M059J (cell line): ENCODE data around the gene WSB1. TPM values are rescaled to one million over a fixed set of nuclear protein-coding genes. Genes with fewer than 3 reads are reported as not detected.
"Not testable (repeated sequence)": the region's sequence is repeated elsewhere in the genome, so short reads cannot be mapped to it uniquely, and the experiment has no call there.

Experiments
- DNase-seq: peaks from one replicate; pipeline ENCODE4 v3.0.0-alpha.2; 2012; ENCODE audit warnings: low read depth
- total RNA-seq: library from RNA; depleted of rRNA; stranded (reverse); fragments of >200 nt; shearing (Covaris generic); gene quantifications from 2 replicates; pipeline ENCODE4 v1.2.3, GENCODE V29; 2014; rRNA removed

The WSB1 gene, protein sequence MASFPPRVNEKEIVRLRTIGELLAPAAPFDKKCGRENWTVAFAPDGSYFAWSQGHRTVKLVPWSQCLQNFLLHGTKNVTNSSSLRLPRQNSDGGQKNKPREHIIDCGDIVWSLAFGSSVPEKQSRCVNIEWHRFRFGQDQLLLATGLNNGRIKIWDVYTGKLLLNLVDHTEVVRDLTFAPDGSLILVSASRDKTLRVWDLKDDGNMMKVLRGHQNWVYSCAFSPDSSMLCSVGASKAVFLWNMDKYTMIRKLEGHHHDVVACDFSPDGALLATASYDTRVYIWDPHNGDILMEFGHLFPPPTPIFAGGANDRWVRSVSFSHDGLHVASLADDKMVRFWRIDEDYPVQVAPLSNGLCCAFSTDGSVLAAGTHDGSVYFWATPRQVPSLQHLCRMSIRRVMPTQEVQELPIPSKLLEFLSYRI
- 30.3 and 39.4 TPM in 2 replicates for total RNA-seq

DNA sequence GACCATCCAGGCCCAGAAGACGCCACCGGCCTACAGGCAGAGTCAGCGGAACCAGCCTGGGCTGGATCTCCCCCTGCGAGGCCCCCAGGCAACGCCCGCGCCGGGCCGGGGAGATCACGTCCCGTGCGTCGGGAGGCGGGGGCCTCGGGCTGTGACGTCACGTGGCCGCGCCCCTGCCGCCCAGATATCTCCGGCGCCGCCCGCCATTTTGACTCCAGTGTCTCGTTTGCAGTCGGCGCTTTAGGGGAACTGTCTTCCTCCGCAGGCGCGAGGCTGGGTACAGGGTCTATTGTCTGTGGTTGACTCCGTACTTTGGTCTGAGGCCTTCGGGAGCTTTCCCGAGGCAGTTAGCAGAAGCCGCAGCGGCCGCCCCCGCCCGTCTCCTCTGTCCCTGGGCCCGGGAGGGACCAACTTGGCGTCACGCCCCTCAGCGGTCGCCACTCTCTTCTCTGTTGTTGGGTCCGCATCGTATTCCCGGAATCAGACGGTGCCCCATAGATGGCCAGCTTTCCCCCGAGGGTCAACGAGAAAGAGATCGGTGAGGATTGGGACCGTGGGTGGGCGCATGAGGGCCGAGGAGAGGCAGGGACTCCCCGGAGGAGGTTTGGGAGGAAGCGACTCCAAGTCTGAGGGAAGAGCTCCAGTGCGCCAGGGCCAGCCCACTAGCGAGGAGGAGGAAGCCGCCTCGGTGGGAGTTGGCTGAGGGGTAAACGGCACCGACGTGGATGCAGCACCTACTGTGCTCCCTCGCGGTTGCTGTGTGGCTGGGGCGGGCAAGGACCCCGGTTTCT lies at the start of gene WSB1:
Gene WSB1 (plus strand): TSS at position 217 of the 791 bp plus-strand sequence. CDS start 282 bp downstream, at position 499.
- peak; percentile 86 for DNase-seq

DNA sequence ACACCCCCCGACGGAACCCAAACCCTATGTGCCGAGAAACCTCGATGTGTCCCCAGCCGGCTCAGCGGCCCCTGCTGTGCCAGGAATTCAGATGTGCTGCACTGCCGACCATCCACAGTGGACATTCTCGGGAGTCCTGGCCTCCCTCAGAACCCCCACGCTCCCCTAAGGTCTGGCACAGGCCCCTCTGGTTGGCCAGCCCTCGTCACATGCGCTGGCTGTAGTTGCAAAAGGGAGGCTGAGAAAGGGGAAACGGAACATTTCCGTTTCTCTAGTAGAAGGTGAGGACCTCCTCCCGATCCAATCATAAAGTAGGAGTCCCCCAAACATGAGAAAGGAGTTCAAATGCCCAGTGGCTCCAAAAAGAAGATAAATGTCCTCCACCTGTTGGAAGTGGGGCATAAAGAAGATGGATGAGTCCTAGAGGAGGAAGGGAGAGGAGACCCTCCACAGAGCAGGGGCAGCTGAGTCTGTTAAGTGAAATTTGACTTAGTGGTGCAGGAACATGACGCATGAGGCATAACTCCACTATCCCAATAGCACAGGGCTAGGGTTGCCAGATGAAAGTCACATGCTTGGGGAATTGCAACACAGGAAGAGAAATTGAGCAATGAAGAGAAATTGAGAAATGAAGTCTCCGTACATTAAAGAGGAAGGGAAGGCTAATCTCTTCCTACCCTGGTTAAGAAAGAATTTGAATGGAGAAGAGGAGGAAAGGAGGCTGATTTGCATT lies 49.3 kb upstream of the WSB1 start:
- DNase-seq: peak; percentile 65

DNA sequence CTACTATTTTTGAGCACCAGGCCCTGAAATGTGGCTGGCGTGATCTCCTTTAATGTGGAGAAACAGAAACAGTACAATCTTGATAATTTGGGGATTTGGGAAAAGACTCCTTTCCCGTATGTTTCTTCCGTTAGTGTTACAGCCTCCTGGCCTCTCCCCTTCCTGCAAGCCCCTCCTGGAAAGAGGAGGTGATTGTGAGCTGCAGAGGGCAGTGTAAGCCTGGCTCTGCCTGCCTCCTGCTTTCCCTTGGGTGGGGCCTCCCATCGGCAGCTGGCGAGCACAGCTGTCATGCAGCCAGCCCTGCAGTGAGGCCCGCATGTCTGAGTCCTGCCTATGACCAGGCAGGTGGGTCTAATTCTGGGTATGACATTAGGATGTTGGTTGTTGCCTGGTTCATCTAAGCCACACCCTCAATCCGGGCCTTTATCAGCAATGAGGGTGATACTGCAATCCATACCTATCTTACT lies 48.7 kb upstream of the WSB1 start:
- DNase-seq: peak; percentile 70

DNA sequence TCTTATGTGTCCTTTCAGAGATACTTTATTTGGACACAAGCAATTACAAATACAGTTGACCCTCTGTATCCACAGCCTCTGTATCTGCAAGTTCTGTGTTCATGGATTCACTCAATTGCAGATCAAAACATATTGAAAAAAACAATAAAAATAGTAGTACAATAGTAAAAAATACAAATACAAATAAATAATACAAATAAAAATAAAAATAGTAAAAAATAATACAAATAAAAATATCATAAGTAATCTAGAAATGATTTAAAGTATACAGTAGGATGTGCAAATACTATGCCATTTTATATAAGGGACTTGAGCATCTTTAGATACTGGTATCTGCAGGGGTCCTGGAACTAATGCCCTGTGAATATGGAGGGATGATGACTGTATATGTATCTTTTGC lies 47.4 kb upstream of the WSB1 start:
- DNase-seq: no peak

DNA sequence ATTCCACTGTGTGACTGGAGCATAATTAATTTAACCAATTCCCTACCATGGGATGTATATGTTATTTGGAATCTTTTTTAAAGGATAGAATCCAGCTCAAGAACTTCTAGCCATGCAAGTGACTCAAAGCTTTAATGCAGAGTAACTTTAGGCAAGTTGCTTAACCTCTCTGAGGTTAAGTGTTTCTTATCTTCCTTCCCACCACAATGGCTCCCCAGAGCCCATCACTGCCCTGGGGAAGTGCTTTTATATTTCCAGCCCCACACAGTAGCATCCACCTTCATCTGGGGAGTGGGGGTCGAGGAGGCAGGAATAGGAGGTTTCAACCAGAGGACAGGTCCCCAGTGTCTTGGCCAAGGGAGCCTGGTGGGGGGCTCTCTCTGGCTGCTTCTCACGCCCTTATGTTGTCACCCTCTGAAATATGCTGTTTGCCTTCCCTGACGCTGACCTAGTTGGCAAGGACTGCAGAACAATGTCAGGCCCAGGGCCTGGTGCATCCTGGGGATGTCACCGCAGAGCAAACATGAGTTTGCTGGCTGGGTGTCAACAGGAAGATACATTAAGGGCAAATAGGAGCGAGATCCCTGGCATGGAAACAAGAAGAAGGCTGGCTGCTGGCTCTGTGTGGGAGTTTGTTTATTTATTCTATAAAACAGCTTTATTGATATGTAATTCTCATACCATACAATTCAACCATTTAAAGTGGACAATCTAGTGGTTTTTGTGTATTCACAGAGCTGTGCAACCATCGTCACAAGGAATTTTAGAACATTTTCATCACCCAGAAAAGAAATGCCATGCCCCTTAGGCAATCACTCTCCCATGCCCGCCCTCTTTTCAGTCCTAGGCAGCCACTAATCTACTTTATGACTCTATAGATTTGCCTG lies 46.6 kb upstream of the WSB1 start:
- DNase-seq: peak; percentile 84

DNA sequence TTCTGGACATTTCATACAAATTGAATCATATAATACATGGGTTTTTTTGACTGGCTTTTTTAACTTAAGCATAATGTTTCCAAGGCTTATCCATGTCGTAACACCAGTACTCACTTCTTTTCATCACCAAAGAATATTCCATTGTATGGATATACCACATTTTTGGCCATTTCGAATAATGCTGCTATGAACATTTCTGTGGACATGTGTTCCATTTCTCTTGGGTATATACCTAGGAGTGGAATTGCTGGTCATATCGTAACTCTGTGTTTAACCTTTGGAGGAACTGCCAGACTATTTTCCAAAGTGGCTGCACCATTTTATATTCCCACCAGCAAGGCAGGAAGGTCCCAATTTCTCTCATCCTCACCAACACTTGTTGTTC lies 46.0 kb upstream of the WSB1 start:
- no peak for DNase-seq

DNA sequence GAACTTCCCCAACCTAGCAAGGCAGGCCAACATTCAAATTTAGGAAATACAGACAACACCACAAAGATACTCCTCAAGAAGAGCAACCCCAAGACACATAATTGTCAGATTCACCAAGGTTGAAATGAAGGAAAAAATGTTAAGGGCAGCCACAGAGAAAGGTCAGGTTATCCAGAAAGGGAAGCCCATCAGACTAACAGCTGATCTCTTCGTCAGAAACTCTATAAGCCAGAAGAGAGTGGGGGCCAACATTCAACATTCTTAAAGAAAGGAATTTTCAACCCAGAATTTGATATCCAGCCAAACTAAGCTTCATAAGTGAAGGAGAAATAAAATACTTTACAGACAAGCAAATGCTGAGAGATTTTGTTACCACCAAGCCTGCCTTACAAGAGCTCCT lies 43.1 kb upstream of the WSB1 start:
- DNase-seq: not testable (repeated sequence)

DNA sequence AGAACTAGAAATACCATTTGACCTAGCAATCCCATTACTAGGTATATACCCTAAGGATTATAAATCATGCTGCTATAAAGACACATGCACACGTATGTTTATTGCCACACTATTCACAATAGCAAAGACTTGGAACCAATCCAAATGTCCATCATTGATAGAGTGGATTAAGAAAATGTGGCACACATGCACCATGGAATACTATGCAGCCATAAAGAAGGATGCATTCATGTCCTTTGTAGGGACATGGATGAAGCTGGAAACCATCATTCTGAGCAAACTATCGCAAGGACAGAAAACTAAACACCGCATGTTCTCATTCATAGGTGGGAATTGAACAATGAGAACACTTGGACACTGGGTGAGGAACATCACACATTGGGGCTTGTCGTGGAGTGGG lies 39.1 kb upstream of the WSB1 start:
- DNase-seq: not testable (repeated sequence)

DNA sequence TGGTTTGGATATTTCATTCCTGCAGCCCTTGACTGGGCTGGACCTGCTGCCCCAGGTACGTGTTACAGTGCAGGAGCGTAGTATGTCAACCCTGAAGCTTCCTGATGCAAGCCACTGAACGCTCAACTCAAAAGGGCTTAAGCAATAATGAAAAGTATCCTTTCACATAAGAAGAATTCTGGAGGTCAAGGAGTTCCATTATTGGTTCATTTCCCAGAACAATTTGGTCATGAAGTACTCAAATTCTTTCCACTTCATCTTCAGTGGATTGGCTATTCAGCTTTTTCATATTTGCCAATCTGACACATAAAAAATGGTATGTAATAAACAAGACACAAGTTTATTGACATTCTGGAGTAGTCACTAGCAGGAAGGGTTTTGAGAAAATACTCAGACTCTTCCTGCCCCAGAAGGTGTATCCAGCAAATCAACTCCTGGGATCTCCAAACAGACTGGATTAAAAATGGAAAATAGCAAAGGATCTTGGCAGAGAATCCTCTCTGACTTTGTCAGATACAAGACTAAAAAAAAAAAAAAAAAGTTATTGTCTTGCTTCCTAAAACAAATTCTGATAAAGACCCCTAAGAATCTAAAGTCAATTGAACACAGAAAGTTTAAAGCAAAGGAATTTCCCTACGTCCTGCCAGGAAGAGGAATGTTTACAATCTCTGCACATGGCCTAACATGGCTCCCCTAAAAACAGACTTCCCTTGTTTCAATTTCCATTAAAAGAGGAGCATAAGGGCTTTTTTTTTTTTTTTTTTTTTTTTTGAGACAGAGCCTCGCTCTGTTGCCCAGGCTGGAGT lies 37.5 kb upstream of the WSB1 start:
- no peak for DNase-seq

DNA sequence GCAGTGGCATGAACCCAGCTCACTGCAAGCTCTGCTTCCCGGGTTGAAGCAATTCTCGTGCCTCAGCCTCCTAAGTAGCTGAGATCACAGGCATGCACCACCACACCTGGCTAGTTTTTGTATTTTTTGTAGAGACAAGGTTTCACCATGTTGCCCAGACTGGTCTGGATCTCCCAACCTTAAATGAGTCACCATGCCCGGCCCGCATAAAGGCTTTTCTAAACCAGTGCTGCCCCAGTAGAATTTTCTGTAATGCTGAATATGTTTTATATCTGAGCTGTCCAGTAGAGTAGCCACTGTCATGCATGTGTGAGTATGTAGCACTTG lies 36.9 kb upstream of the WSB1 start:
- DNase-seq: no peak

DNA sequence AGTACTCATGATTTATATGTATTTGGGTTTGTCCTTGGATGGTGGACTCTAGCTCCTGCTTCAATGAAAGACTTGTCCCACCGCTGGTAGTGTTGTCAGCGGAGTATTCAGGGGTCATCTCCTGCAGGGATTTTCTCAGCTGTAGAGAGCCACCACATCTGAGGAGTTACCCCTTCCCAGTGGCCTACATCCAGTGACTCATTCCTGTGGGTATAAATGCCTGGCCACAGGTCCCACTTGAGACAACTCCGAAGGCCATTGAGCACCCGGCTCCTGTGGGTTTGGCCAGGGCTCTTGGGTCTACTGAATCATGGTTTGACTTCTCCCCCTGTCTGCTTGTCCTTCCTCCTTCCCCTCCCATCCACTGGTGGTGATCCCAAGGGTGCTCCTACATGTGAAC lies 34.6 kb upstream of the WSB1 start:
- peak; percentile 60 for DNase-seq

DNA sequence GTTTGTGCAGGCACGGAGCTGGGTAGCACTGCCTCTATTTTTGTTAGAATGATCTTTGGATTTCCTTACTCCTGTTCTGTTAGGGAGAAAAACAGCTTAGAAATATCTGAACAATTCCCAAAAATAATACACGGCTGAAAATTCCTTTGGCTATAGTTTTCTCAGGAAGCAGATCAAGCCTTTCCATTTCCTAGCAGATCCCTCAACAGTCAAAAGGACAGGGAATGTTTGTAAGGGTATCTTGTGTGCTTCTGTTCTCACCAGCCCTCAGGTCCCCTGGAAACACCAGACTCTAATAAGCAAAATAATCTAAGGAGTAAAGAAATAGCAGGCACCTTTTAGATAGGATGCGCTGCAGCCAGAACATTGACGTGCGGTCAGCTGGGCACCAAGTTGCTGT lies 30.5 kb upstream of the WSB1 start:
- no peak for DNase-seq

DNA sequence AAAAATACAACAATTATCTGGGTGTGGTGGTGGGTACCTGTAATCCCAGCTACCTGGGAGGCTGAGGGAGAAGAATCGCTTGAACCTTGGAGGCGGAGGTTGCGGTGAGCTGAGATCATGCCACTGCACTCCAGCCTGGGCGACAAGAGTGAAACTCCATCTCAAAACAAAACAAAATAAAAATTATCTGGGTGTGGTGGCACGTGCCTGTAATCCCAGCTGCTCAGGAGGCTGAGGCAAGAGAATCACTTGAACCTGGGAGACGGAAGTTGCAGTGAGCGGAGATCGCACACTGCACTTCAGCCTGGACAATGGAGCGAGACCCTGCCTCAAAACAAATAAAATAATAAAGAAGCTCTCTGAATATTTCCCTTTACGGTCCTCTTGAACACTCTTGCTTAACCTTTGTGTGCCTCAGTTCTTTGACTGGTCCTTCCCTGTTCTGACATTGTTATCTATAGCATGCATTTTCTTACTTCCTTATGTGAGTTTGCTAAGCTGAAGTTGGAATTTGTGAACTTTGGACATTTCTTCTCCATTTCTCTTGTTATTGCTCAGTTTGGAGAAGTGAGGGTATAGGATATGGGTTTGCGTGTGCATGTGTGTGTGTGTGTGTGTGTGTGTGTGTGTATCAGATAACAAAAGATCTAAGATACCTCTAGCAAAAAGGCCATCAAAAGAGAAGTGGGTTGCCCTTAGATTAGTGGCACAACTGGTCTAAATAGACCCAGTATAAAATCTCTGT lies 29.7 kb upstream of the WSB1 start:
- DNase-seq: no peak

DNA sequence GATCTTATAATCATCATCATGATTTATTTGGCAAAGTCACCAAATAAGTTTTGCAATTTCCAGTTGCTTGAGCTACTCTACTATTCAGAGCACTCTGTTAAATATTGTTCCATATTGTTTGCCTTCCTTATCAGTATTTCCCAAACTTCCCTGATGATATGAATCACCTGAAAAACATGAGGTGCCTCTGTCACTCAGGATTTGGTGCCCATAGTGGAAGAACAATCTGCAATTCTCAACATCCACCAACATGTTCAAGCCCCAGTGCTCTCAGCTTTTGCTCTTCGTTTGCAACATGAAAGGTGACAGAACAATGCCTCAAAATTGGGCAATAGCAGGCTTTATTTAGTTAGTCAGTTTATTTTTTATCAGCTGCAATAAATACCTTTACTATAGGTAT lies 28.6 kb upstream of the WSB1 start:
- DNase-seq: no peak

DNA sequence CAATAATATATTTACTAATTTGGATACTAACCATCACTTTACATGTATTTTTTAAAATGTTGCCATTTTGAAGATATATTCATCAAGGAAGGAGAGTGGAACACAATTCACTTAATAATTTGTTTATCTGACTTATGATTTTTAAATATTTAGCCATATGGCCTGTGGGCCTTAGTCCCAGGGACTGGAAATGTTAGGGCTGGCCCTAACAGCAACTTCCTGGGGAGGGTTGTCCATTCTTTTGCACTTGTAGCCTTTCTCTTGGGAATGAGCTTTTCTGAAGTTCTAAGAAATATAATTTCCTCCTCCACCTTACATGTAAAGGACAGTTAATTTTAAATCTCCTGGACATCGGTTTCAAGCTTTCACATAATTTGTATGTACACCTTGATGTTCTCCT lies 27.7 kb upstream of the WSB1 start:
- DNase-seq: no peak

DNA sequence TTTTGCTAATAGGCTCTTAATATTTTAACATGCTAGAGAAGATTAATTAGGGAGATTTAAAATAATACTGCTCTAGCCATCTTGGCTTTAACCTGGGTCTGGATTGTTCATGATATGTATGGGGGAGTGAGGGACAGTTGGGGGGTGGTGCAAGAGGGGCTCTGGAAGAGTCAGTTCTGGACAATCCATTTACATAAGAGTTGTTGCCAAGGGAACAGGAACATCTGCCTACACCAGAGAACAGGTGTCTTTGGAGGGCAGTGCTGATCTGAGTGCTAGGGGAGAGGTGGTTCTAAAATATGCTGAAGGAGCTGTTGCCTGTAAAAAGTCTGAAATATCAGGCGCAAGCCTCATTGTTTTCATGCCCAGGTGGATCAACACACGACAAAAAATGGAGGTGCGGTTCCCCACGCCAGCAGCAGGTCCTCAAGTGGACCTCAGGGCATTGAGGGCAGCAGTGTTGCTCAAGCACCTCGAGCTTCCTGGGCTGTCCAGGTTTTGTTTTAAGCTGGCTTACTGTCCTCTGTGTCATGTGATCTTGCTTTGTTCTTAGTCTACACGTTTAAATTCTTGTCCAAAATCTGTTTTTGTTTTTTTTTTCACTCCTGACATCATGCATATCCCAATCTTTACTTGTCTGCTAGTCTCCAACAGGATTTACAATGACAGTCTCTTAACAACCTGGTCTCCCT lies 25.4 kb upstream of the WSB1 start:
- DNase-seq: no peak

DNA sequence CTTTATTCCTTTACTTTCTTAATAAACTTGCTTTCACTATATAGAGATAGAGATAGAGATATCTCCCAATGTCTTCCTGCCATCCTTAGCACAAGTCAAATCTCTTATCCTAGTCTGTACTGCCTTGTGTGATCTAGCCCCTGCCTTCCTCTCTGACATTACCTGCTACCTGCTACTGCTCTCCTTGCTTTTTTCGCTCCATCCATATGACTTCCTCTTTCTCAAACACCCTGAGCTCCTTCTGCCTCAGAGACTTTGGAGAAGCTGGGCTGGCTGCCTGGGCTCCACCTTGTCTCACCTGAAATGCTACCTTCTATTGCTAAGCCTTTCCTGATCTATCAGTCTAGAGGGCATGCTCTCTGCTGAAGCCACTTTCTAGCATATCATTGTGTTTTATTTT lies 24.7 kb upstream of the WSB1 start:
- DNase-seq: no peak

DNA sequence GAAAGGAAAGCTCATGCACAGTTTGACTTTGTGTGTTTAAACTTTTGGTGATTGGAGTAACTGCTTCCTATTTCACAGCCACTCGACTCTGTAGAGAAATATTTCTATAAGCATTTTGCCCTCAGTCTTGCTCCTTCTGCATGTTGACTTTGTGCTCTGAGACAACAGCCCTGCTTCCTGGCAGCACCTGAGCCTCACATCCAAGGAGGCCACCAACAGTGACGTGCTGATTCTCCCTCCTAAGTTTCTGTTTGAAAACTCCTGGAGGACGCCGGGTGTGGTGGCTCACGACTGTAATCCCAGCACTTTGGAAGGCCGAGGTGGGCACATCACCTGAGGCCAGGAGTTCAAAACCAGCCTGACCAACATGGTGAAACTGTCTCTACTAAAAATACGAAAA lies 23.9 kb upstream of the WSB1 start:
- no peak for DNase-seq

DNA sequence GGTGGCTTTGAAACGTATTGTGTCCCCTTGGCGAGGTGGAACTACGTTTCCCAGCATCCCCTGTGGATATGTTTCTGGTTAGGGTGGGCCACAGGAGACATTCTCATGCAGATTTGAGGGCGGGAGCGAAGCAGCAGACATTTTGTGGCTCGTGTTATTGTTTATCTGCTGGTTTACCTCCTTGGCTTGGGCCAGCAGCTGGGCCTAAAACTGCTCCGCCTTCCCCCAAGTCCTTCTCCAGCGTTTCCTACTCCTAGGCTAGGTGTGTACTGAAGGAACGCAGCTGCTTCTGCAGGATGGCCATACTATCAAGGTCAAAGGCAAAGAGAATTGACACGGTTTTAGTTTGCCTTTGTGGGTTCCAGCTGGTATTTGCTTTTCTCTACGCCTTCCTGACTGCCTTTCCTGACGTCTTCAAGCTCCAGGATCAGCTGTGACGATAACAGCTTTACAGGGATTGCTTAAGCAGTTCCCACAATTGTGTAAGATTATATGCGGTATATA lies 17.2 kb upstream of the WSB1 start:
- DNase-seq: no peak
